Endothelial cell of umbilical vein (primary cell): ENCODE data around the gene PSIP1. TPM values are rescaled to one million over a fixed set of nuclear protein-coding genes. Genes with fewer than 3 reads are reported as not detected.
A peak's percentile ranks its signal among the peaks of the same experiment; 100 is the strongest.

ENCODE experiments used
- BruUV-seq: library from RNA; stranded (reverse); fragments of 400-500 nt; replicated peaks from 2 replicates; lab custom pipeline; 2021; lab: Mats Ljungman, UMichigan
- CTCF ChIA-PET: fragments of 300-600, 350-600 bp; sonication (Branson Sonifier 250); formaldehyde crosslinking; loops from one replicate; lab custom pipeline; 2021; ENCODE audit warnings: antibody characterized with exemption, inconsistent platforms; lab: Charles Lee
- POLR2A ChIA-PET: fragments of 300-600, 350-600 bp; sonication (Branson Sonifier 250); formaldehyde crosslinking; loops from one replicate; lab custom pipeline; 2021; ENCODE audit warnings: antibody characterized with exemption, inconsistent platforms; lab: Charles Lee
- DNase-seq: peaks from one replicate; pipeline ENCODE4 v3.0.0-alpha.2; 2011; ENCODE audit warnings: low read depth, low spot score
- FAIRE-seq: peaks from 2 replicates; lab custom pipeline; 2011; peaks lifted over from hg19 to GRCh38; lab: Jason Lieb, UNC
- H2AFZ ChIP-seq: 2 replicates; pipeline ENCODE4 v1.6.0; 2012; ENCODE audit warnings: low read depth, low read length, control low read depth, inconsistent platforms
- H3K27ac ChIP-seq: 2 replicates; pipeline ENCODE4 v1.5.1; 2011; ENCODE audit warnings: low read depth, mild to moderate bottlenecking, control low read depth, low read length, moderate library complexity; ENCODE audit not compliant: insufficient read depth
- H3K27me3 ChIP-seq, 2 experiments: 2 replicates each; pipeline versions ENCODE4 v1.6.0 to v1.6.1; 2011; ENCODE audit warnings: low read length in 2 of 2, mixed read lengths in 1 of 2; ENCODE audit not compliant: control insufficient read depth in 2 of 2, insufficient read depth in 2 of 2
- H3K36me3 ChIP-seq, 2 experiments: 2 replicates in 1 of 2; 3 replicates in 1 of 2; pipeline ENCODE4 v1.5.1; 2011; ENCODE audit warnings: low read length in 2 of 2, mild to moderate bottlenecking in 1 of 2, moderate library complexity in 1 of 2; ENCODE audit not compliant: control insufficient read depth in 2 of 2, insufficient read depth in 2 of 2; ENCODE audit errors: extremely low read depth in 1 of 2
- H3K4me1 ChIP-seq: 3 replicates; pipeline ENCODE4 v1.5.1; 2011; ENCODE audit warnings: mild to moderate bottlenecking, low read length; ENCODE audit not compliant: control insufficient read depth, insufficient read depth; ENCODE audit errors: extremely low read depth
- H3K4me2 ChIP-seq: 2 replicates; pipeline ENCODE4 v1.6.1; 2011; ENCODE audit warnings: low read length, control low read depth, mixed read lengths; ENCODE audit not compliant: insufficient read depth
- H3K4me3 ChIP-seq, 3 experiments: fragments of 200-600 bp in 1 of 3; sonication (generic), shearing (Covaris generic) in 1 of 3; replicated peaks in 1 of 3; 2 replicates each; pipeline ENCODE4 v1.5.1; 2011 to 2016; ENCODE audit warnings: control low read depth in 3 of 3, low read length in 3 of 3, mild to moderate bottlenecking in 2 of 3, inconsistent platforms in 1 of 3, low read depth in 1 of 3, moderate library complexity in 1 of 3; ENCODE audit not compliant: insufficient read depth in 1 of 3
- H3K79me2 ChIP-seq: 2 replicates; pipeline ENCODE4 v1.6.0; 2012; ENCODE audit warnings: low read length, inconsistent platforms; ENCODE audit not compliant: control insufficient read depth, insufficient read depth
- H3K9ac ChIP-seq: replicated peaks from 2 replicates; pipeline ENCODE3; 2011; ENCODE audit warnings: low read length, control low read depth; ENCODE audit not compliant: insufficient read depth; ENCODE audit errors: extremely low read depth
- H3K9me1 ChIP-seq: replicated peaks from 3 replicates; pipeline ENCODE4 v1.6.0; 2011; ENCODE audit warnings: mild to moderate bottlenecking, low read length; ENCODE audit not compliant: control insufficient read depth, insufficient read depth; ENCODE audit errors: extremely low read depth
- H3K9me3 ChIP-seq: replicated peaks from 2 replicates; pipeline ENCODE4 v1.5.1; 2012; ENCODE audit warnings: low read length, inconsistent platforms; ENCODE audit not compliant: control insufficient read depth, insufficient read depth
- H4K20me1 ChIP-seq: replicated peaks from 2 replicates; pipeline ENCODE3; 2011; ENCODE audit warnings: mild to moderate bottlenecking, low read length; ENCODE audit not compliant: control insufficient read depth, insufficient read depth; ENCODE audit errors: extremely low read depth
- CTCF ChIP-seq, 2 donors: IDR thresholded peaks; 1 replicate in 1 of 2; 2 replicates in 1 of 2; pipeline ENCODE4 v1.5.1; 2011; ENCODE audit warnings: low read length in 2 of 2, mild to moderate bottlenecking in 2 of 2, moderate library complexity in 2 of 2, control low read depth in 1 of 2, inconsistent platforms in 1 of 2, low read depth in 1 of 2; ENCODE audit not compliant: insufficient read depth in 1 of 2; ENCODE audit errors: extremely low read depth in 1 of 2
- JUN ChIP-seq: IDR thresholded peaks from 2 replicates; pipeline ENCODE4 v1.6.1; 2011; ENCODE audit warnings: borderline replicate concordance, low read depth; ENCODE audit not compliant: insufficient read length, insufficient read depth
- MYC ChIP-seq: IDR thresholded peaks from one replicate; pipeline ENCODE4 v1.6.1; 2011; ENCODE audit warnings: mild to moderate bottlenecking, low read depth, low read length
- POLR2A ChIP-seq: IDR thresholded peaks from 2 replicates; pipeline ENCODE4 v1.6.1; 2012; ENCODE audit warnings: low read depth, mild to moderate bottlenecking, control low read depth, low read length
- dilution Hi-C: fragments of 300-500 bp; cut with MboI; formaldehyde crosslinking; loops from one replicate; pipeline ENCODE4 v1.15.0; 2019; ENCODE audit warnings: low sequenced_read_pairs; ENCODE audit not compliant: extremely low pct_ligation_motif_present
- intact Hi-C: fragments of 100-400 bp; cut with micrococcal nuclease; formaldehyde crosslinking; loops from one replicate; pipeline ENCODE4 v1.10.0; 2022
- polyA plus RNA-seq, 4 experiments: library from polyadenylated mRNA; depleted of rRNA in 3 of 4; stranded (reverse) in 3 of 4; unstranded in 1 of 4; fragments of >200 nt; gene quantifications; 2 replicates each; pipeline versions ENCODE4 v1.2.1 to v1.2.3, GENCODE V29; 2011 to 2012; ENCODE audit warnings: missing spikeins in 1 of 4
- total RNA-seq: library from RNA; stranded (reverse); gene quantifications from 2 replicates; pipeline ENCODE4 v1.2.3, GENCODE V29; 2021
- TF ChIP-seq, protein P1 (sequence below): IDR thresholded peaks from 2 replicates; pipeline ENCODE4 v1.6.1; 2011; ENCODE audit not compliant: insufficient read depth, insufficient read length

The PSIP1 gene
- total and polyA plus RNA-seq, 2 donors (not counting 3 experiments of a cell fraction or from before 2014, with no cell fraction given), result 12.9 to 76.7 TPM

- Histone ChIP-seq H3K27me3 (no peaks in the 10 kb centered on the region), H3K9ac (no peak overlapping the region), H3K4me1 (no peaks in the 10 kb centered on the region), H3K4me3 (no peak overlapping the region), H3K36me3 (peaks cover 0 to 5% of the 10 kb centered on the region in 2 experiments), H2AFZ (no peak overlapping the region), H4K20me1 (no peaks in the 10 kb centered on the region), H3K9me3 (no peaks in the 10 kb centered on the region), H3K79me2 (peaks cover 13% of the 10 kb centered on the region), H3K9me1 (no peaks in the 10 kb centered on the region), H3K4me2 (no peak overlapping the region), H3K27ac (no peak overlapping the region)
- ChIA-PET POLR2A (no interaction called here), CTCF (no interaction called here)
- no peak for FAIRE-seq
- intact Hi-C loops (no loop called here), dilution Hi-C loops (no loop called here)
- TF ChIP-seq MYC (no peak), POLR2A (no peak)
- no TSS peak for BruUV-seq
- DNase-seq, result no peak
Observed at GRCh38 chr9:15491950-15492349, 18.8 kb downstream of the PSIP1 start.

- Histone ChIP-seq H3K36me3 (peaks cover 2 to 6% of the 10 kb centered on the region in 2 experiments), H3K4me3 (no peak overlapping the region), H2AFZ (no peak overlapping the region), H3K79me2 (peaks cover 2% of the 10 kb centered on the region), H3K9me1 (no peaks in the 10 kb centered on the region), H3K27ac (no peak overlapping the region), H3K9me3 (no peaks in the 10 kb centered on the region), H3K4me1 (no peaks in the 10 kb centered on the region), H3K4me2 (no peak overlapping the region), H3K27me3 (no peaks in the 10 kb centered on the region), H3K9ac (no peak overlapping the region), H4K20me1 (no peaks in the 10 kb centered on the region)
- dilution Hi-C loops, result no loop called here
- intact Hi-C loops, result loop anchor here (5.0 kb wide), 1 partner anchor 121 kb away; no protein-coding TSS in a partner anchor
- ChIA-PET POLR2A (no interaction called here), CTCF (interaction anchor here (0.8 to 1.1 kb wide), 2 partner anchors 15 to 48 kb away, joined by 3 read pairs; no protein-coding TSS in a partner anchor)
- DNase-seq, result peak; percentile 32
- TF ChIP-seq, protein P1, sequence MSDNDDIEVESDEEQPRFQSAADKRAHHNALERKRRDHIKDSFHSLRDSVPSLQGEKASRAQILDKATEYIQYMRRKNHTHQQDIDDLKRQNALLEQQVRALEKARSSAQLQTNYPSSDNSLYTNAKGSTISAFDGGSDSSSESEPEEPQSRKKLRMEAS, result no peak
- TF ChIP-seq MYC (no peak), JUN (no peak), CTCF (IDR thresholded peaks at IDR 0.05; ENCODE audit: extremely low read depth in 1 of 2, insufficient read depth in 1 of 2, low read depth in 1 of 2, low read length in 2 of 2) (peak in 1 of 2 donors; percentile 29)
- no TSS peak for BruUV-seq
- peak; percentile 62 for FAIRE-seq
Observed at GRCh38 chr9:15485836-15486666, 24.7 kb downstream of the PSIP1 start.
